ENCODE measurements around the gene FAM111B.
"Not testable (repeated sequence)": the region's sequence is repeated elsewhere in the genome, so short reads cannot be mapped to it uniquely, and the experiment has no call there.

The FAM111B gene

GRCh38 chr11:59097938-59098337, 9.1 kb upstream of the FAM111B start:
- DNase-seq (ENCODE audit: low read depth) = not testable (repeated sequence)

GRCh38 chr11:59102259-59102765, 4.7 kb upstream of the FAM111B start:
- no peak for DNase-seq (ENCODE audit: low read depth)

DNA sequence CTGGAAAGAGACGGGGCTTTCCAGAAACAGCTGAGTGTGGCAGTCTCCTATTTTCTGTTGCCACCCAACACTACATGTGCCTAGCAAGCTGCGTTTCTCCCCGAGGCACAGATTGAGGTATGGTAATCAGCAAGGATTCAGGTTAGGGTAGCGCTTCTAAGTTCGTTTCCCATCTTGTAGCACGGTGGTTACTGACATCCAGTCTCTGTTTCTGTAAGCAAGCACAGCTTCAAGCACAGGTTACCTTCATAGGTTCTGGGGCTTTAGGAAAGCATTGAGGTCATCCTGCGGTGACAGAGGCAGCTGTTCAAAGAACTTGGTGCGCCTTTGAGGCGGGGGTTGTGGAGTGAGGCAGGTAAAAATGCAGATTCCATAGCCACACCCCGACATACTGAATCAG, 684 bp downstream of the FAM111B start:
- DNase-seq (ENCODE audit: low read depth) = not testable (repeated sequence)

- no peak for DNase-seq (ENCODE audit: low read depth)
Observed at GRCh38 chr11:59112494-59112893, 5.5 kb downstream of the FAM111B start.

GRCh38 chr11:59114344-59114743, 7.3 kb downstream of the FAM111B start:
- no peak for DNase-seq (ENCODE audit: low read depth)

DNA sequence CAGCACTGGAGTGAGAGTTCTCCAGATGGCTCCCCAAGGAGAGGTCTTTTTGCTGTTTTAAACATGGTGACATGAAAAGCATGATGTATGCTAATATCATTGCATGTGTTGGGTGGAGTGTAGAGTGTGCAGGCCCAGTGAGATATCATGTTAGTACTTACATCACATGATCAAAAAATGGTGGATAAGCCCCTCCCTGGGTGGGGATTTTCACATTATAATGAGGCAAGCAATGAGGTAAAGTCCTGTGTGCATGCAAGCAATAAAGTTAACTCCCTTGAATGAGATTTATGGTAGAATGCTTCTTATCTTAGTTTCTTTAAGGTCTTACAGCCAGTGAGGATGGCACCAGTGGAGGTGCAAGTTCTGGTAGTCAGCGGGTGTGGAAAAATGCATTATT, 8.5 kb downstream of the FAM111B start:
- no peak for DNase-seq (ENCODE audit: low read depth)

DNA sequence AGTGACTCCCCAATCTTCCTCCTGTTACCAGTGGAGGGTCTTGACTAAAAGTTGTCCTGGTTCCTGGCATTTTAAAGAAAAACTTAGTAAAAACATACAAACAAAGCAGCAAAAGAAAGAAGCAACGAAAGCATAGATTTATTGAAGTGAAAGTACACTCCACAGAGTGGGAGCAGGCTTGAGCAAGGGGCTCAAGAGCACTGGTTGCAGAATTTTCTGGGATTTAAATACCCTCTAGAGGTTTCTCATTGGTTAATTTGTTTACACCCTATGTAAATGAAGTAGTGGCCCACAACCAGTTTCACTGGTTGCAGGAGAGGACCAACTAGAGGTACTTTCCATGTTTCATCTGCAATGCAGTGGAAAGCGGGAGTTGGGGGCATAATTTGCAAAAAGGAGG, 10.7 kb downstream of the FAM111B start:
- DNase-seq (ENCODE audit: low read depth) = no peak

GRCh38 chr11:59119826-59120225, 12.8 kb downstream of the FAM111B start:
- DNase-seq (ENCODE audit: low read depth) = no peak

GRCh38 chr11:59135648-59136461, 28.8 kb downstream of the FAM111B start:
- DNase-seq (ENCODE audit: low read depth) = no peak

GRCh38 chr11:59136551-59136950, 29.5 kb downstream of the FAM111B start:
- DNase-seq (ENCODE audit: low read depth) = not testable (repeated sequence)

DNA sequence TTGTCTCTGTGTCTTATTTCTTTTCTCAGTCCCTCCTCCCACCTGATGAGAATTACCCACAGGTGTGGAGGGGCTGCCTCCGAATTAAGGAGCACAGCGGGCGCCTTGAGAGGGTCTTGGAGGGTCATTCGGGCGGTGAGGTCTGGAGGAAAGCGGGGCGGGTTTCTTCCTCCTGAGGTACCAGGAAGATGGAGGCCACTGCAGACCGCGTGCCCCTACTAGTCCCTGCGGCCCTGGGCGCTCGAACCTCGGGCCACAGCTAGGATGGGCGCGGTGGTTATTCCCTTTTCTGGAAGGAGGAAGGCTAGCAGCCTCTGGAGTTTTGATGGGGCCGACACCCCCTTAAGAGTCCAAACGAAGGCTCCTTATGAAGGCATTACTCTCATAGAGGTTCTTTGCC, 30.2 kb downstream of the FAM111B start:
- DNase-seq (ENCODE audit: low read depth) = no peak

DNA sequence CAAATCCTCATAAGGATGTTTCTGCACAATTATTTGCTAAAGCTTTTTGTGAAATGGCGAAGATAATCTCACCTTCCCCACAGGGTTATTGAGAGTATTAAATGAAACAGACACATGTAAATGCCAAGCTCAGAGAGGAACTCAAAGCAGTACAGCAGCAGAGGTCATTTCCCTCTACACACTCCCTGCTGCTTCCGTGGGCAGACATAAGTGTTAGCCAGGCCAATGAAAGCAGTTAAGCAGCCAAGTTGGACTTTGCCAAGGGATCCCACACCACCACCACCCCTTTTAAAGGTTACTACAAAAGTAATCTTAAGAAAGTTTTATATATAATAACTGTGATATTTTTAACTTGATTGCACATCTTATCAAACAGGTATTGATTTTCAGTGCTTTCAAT, 31.6 kb downstream of the FAM111B start:
- no peak for DNase-seq (ENCODE audit: low read depth)

DNA sequence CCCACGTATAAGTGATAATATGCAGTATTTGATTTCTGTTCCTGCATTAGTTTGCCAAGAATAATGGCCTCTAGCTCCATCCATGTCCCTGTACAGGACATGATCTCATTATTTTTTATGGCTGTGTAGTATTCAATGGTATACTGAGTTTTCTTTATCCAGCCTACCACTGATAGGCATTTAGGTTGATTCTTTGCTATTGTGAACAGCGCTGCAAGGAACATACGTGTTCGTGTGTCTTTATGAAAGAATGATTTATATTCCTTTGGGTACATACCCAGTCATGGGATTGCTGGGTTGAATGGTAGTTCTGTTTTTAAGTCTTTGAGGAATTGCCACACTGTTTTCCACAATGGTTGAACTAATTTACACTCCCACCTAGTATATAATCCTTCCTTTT, 34.2 kb downstream of the FAM111B start:
- DNase-seq (ENCODE audit: low read depth) = no peak

- no peak for DNase-seq (ENCODE audit: low read depth)
Observed at GRCh38 chr11:59141673-59142460, 34.8 kb downstream of the FAM111B start.

DNA sequence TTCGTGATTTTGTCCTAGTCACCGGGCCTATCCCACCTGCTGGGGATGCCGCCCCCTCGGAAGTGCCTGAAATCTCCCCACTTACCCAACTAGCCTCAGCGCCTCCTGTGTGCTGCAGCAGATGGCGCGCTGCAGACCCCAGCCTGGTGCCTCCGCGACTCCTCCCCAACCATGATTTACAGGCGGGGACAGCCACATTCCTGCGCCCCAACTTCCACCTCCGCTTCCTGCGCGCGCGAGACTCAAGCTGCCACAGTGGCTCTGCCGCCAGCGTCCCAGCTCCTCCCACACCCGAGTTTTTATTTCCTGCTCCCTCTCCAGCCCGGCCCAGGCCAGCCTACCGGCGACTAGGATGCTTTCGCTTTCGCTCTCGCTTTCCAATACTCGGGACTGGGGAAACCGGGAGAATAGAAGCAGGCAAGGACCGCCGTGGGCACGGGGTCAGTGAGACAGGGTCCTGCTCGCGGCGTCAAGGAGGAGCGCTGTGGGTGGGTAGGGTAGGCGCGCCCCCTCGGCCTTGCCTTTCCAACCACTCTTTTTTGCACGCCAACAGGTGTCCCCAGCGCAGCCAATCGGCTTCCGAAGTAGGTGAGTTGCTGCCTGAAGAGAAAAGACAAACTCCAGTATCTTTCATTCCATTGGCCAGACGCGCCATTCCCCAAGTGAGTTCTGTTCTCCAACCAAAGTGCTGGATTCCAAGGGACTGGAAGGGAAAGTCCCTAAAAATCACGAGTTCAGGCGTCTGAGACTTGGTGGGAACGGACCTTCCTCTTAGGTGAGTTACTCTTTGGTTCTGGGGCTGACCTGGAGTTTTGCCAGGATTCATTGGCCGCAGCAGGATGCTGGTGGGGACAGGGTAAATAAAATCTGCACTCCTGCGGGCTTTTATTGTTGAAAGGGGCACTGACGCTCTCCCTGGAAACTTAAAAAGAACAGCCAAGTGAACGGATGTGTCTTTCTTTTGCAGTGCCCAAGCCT, 35.8 kb downstream of the FAM111B start, which contains the start of gene FAM111A:
FAM111A (plus strand) TSS at position 327 of the 978 bp plus-strand sequence. CDS start 6,017 bp downstream, outside the sequence.
- no peak for DNase-seq (ENCODE audit: low read depth)

DNA sequence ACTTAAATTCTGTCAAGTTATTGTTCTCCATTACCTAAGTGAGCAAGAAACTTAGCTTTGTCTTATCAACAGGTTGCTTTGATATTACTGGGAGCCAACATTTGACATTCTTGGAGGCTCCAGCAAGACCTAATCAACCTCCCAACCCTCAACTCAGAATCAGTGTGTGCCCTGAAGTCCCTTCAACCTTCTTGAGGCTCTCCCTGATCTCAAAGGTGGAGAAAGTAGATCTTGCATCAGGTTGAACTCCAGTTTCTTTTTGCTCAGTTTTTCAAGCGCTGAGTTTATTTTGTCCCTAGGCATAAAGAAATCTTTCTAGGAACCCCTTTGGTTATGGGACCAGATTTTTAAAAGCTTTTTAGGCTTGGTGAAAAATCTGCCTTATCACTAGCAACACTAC, 37.1 kb downstream of the FAM111B start:
- DNase-seq (ENCODE audit: low read depth) = no peak

DNA sequence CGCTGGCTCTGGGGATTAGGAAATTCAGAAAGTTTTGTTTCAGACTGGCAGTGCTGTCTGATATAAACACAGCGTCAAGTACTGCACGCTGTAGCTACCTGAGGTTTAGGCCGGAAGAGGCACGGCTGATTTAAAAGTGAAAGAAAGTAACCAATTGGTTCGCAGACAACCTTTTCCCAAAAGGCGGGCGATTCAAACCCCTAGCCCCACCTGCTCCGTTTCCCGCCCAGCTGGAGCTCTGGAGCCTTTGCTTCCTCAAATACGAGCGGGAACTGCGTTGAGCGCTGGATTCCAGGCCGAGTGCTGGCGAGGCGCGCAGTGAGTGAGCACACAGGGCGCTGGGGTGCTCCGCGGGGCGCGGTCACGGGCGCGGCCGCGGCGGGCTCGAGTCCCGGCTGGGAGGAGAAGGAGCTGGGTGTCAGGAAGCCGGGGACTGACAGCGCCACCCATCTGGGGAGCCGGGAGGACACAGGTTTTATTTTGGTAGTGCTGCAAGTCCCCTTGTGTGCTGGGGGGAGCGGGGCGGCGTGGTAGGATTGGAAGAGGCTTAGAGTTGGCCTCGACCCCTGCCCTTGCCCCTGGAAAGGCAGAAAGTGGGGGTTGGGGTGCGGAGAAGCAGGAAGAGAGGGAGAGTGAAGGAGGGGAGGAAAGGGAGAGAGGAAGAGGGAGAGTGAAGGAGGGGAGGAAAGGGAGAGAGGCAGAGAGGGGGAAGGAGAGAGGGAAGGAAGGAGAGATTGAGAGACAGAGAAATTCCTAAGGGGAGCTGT, 37.7 kb downstream of the FAM111B start:
- no peak for DNase-seq (ENCODE audit: low read depth)

GRCh38 chr11:59145534-59145933, 38.5 kb downstream of the FAM111B start:
- DNase-seq (ENCODE audit: low read depth) = no peak

DNA sequence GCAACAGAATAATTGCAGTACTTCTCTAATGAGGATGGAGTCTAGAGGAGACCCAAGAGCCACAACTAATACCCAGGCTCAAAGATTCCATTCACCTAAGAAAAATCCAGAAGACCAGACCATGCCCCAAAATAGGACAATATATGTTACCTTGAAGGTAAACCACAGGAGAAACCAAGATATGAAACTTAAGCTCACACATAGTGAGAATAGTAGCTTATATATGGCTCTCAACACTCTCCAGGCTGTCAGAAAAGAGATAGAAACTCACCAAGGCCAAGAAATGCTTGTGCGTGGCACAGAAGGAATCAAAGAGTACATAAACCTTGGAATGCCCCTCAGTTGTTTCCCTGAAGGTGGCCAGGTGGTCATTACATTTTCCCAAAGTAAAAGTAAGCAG, 44.7 kb downstream of the FAM111B start:
- no peak for DNase-seq (ENCODE audit: low read depth)

DNA sequence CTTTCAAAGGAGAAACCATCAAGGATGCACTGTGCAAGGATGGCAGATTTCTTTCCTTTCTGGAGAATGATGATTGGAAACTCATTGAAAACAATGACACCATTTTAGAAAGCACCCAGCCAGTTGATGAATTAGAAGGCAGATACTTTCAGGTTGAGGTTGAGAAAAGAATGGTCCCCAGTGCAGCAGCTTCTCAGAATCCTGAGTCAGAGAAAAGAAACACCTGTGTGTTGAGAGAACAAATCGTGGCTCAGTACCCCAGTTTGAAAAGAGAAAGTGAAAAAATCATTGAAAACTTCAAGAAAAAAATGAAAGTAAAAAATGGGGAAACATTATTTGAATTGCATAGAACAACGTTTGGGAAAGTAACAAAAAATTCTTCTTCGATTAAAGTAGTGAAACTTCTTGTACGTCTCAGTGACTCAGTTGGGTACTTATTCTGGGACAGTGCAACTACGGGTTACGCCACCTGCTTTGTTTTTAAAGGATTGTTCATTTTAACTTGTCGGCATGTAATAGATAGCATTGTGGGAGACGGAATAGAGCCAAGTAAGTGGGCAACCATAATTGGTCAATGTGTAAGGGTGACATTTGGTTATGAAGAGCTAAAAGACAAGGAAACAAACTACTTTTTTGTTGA, 45.4 kb downstream of the FAM111B start:
- DNase-seq (ENCODE audit: low read depth) = no peak

- DNase-seq (ENCODE audit: low read depth) = no peak
Observed at GRCh38 chr11:59154610-59155009, 47.6 kb downstream of the FAM111B start.
